NCI-H524 treated with DMSO at 0.1 percent for 48 hours (cell line): ENCODE results near the gene TCF4.
A peak's percentile ranks its signal among the peaks of the same experiment; 100 is the strongest.

Experiments used
- DNase-seq: peaks from one replicate; lab custom pipeline; 2025; lab: John Stamatoyannopoulos, UW

TCF4 gene

GRCh38 chr18:55256929-55257289, 331.1 kb downstream of the TCF4 start:
- no peak for DNase-seq

DNA sequence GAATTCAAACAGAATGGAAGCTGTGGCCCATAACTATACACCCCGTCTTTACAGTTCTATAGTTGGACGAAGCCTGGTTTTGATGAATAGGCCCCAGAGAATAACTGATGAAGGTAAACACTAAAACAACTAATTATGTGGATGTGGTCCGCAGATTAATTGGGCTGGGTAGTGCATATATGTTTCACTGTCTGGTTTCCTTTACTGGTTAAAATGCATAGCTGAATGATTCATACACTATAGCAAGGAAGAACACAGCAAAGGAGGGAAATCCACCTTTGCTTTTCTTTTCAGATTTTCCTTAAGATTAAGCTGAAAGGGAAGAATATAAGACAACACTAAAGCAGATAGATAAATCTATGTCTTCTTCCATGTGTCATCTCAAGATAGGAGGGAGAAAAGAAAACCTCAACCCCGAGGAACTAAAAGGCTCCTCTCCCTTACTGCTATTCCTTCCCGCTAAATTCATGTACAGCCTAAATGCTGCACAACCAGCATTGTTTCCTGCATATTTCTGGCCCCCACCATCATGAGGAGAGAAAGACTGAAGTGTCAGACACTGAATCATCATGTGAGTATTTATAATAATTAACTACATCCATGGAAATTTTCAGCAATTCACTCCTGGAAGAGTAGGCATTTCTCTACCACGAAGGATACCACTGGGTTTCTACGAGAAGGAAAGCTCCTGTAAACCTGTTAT, 331.6 kb downstream of the TCF4 start:
- no peak for DNase-seq

GRCh38 chr18:55253814-55254213, 334.2 kb downstream of the TCF4 start:
- no peak for DNase-seq

- DNase-seq: no peak
Measured at GRCh38 chr18:55252901-55253300, 335.1 kb downstream of the TCF4 start.

DNA sequence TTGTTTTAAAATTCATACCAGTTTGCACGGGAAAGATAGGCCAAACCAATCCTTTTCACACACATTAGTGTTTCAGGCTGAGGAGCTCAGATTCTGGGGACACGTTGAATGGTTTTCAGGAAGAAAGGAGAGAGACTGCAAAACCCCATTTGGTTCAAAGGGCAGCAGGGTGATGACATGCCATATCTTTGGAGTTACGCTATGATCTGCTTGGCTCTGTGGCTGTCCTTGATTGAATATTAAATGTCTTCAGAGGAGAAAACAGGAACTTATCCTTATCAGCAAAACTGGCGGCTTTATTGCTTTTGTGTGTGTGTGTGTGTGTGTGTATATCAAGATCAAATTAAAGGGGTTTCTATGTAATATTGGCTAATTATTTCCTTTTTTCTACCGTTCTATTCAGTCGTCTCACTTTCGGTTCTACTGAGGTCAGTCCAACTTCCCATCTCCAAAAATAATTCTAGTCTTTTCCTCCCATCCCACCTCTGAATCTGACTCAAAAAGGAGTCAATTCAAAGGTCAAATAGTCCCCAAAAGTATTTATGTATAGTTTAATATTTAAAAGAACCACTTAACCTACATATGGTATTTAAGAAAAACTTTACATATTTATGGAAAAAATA, 335.8 kb downstream of the TCF4 start:
- no peak for DNase-seq

GRCh38 chr18:55251254-55251971, 336.6 kb downstream of the TCF4 start:
- DNase-seq: no peak

DNA sequence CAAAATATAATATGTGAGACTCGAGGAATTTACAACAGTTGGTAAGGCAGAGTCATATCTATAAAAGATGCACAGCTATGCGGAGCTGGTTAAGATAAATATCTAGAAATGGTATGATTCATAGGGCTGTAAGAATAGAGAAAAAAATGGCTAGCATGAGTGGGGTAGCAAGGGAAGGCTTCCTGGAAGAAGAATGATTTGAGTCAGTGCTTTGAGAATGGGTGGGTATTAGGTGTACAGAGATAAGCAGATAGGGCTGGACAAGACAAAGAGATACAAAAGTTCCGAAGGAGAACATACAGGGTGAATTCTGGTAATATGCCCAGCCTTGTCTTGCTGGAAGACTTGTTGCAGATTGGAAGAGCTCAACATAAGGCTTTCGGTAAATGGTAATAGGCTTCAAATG, 337.2 kb downstream of the TCF4 start:
- no peak for DNase-seq

GRCh38 chr18:55249550-55249949, 338.4 kb downstream of the TCF4 start:
- no peak for DNase-seq

GRCh38 chr18:55248495-55248894, 339.5 kb downstream of the TCF4 start:
- DNase-seq: no peak

GRCh38 chr18:55247032-55247431, 341.0 kb downstream of the TCF4 start:
- DNase-seq: no peak

DNA sequence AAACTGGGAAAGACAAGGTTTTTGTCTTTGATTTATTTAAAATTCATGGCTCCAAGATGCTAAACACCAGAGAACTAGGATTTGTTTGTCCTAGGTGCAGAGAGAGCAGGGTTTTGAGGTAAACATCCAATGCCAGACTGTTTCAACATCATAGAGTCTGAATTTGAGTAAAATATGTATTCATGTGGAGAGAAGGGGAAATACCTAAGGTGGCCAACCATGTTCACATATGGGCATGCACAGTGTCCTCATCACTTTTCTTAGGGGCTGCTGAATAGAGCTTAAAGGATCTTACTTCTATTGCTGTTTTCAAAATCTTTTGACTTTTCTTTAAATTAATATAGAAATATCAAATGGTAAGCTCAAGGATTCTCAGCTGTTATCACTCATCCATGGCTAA, 341.7 kb downstream of the TCF4 start:
- DNase-seq: no peak

- no peak for DNase-seq
Measured at GRCh38 chr18:55245211-55245614, 342.8 kb downstream of the TCF4 start.

DNA sequence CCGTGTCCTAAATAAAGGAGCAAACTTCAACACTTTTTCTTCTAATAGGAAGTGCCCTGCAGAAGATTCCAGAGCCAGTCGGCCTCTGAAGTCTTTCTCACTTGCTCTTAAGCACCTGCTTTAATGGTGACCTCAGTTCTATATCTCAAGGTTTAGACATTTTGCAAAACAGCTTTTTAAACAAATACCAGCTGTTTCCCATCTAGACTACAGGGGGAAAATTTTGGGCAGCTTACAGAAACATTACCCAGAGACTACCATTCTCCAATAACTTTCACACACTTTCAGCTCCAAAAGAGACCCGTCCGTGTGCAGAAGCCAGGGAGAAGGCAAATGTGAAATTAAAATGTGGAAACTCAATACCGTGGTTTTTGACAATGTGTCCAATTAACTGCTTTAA, 343.4 kb downstream of the TCF4 start:
- DNase-seq: no peak

DNA sequence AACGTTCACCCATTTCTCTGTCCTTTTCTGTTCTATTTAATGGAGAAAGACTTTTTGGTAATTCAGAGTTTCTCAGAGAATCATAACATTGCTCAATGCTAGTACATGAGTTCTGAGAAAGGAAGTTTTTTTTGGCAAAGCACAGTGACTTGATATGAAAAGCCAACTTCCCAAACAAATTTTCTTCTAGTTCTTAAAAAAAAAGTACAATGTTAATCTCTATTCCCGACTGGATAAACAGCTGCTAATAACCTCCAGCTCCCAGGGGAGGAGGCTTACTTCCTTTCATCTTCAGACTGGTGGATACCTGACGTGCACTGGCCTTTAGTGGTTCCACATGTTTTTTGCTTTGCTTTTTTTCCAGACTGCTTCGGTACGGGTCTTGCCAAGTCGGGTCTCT, 344.1 kb downstream of the TCF4 start:
- DNase-seq: no peak

DNA sequence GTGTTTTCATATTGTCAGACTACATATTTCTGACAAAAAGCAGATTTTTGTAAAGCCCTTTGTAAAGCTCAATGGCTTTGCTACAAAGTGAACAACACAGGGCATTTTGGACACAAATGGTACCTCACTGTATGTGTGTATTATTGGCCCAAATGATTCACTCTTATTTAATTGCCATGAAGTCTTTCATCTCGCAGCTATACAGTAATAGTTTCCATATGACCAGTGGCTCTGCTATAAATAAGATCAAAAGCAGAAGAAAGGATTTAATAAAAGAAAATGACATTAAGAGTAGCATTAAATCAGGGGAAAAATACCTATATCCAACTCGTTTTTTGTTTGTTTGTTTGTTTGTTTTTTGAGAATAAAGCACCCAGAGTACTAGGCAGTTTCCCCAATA, 344.7 kb downstream of the TCF4 start:
- no peak for DNase-seq

- no peak for DNase-seq
Measured at GRCh38 chr18:55240978-55241377, 347.0 kb downstream of the TCF4 start.

- no peak for DNase-seq
Measured at GRCh38 chr18:55239740-55240139, 348.3 kb downstream of the TCF4 start.

DNA sequence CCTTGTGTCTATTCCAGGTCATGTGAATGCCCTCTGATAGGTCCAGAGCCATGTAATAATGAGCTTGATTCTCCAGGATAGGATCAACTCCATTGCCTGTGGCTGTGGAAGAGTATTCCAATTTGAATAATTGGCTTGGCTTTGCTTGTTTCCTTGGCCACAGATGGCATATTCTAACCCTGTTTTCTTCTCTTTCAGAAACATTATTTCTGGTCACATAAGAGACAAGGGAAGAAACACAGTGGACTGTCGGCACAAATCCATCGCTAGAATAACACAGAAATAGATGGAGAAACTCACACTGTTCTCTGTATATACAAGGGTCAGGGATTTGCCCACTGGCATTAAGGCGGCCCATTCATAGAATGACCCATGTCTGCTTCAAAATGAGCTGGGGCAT, 350.3 kb downstream of the TCF4 start:
- DNase-seq: no peak

GRCh38 chr18:55236150-55236931, 351.7 kb downstream of the TCF4 start:
- no peak for DNase-seq

- DNase-seq: no peak
Measured at GRCh38 chr18:55235094-55235461, 352.9 kb downstream of the TCF4 start.

DNA sequence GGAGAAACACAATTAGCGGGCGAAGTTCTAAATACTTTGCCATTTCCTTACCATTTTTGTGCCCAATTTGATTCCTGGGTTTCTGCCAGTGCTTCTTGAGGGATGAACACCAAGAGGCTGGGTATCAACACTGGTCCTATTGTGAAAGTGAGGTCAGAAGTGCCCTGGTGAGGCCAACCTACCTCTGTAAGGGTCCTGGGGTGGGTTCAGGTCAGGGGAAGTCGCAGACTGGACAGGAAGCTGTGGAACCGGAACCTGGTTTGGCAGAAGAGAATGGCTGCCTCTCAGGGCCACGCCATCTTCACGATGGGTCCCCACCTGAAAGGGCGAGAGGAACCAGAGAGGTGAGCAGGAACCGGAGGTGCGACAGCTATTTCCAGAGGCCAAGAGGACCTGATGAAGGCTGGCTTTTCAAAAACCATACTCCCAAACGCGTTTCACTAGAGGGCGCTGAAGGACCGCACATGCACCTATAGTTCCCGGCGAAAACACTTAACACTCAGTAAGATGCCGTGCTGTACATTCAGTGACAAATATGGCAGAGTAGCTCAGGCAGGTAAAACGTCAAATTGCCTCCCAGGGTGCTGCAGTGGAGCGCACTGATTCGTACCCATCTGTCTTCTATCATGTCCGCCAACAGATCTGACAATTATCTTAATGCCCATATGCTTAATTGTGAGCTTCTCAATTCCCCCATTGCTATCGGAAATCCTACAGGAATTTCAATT, 353.5 kb downstream of the TCF4 start:
- peak; percentile 86 for DNase-seq

DNA sequence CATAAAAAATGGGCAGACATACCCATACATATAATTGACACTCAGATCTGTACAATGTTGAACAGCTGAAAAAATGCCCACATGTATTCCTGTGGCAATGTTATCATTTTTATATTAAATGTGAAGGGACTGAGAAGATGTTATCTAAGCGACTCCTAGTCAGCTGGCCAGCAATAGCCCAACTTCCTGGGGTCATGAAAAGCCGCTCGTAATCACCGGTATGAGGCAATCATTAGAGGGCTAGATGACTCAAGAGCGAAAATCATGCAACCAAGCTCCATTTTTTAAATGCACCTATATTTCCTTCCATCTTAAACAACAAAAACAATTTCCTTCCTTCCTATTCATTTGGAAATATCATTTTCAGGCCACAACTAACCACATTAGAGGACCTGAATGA, 354.1 kb downstream of the TCF4 start:
- no peak for DNase-seq
